Effector memory CD8-positive, alpha-beta T cell (primary cell): ENCODE measurements around the gene METTL23.
"Not testable (repeated sequence)": the region's sequence is repeated elsewhere in the genome, so short reads cannot be mapped to it uniquely, and the experiment has no call there.

Experiments used
- ATAC-seq: fragments of 150-1000 bp; cut with Tn5 transposase; replicated peaks from 2 replicates; pipeline ENCODE4 v1.10.0; 2021; ENCODE audit warnings: mild to moderate bottlenecking, moderate library complexity
- DNase-seq, 3 experiments: peaks; one replicate each; pipeline ENCODE4 v3.0.0; 2021
- H3K27ac Mint-ChIP-seq, 2 donors: one replicate each; pipeline ENCODE4 v1.8.0; 2022; ENCODE audit warnings: mild to moderate bottlenecking in 2 of 2, mixed read lengths in 2 of 2, moderate library complexity in 2 of 2
- H3K27me3 Mint-ChIP-seq, 2 donors: one replicate each; pipeline ENCODE4 v1.8.0; 2022; ENCODE audit warnings: mixed read lengths in 2 of 2
- H3K36me3 Mint-ChIP-seq: one replicate; pipeline ENCODE4 v1.8.0; 2022; ENCODE audit warnings: mild to moderate bottlenecking, moderate library complexity, mixed read lengths; ENCODE audit not compliant: insufficient read depth
- H3K4me1 Mint-ChIP-seq, 2 donors: one replicate each; pipeline ENCODE4 v1.8.0; 2022; ENCODE audit warnings: low read depth in 2 of 2, mixed read lengths in 2 of 2
- H3K4me3 Mint-ChIP-seq, 2 donors: one replicate each; pipeline ENCODE4 v1.8.0; 2022; ENCODE audit warnings: mild to moderate bottlenecking in 2 of 2, mixed read lengths in 2 of 2, moderate library complexity in 2 of 2
- H3K9me3 Mint-ChIP-seq, 2 donors: one replicate each; pipeline ENCODE4 v1.8.0; 2022; ENCODE audit warnings: mixed read lengths in 2 of 2

METTL23 gene

DNA sequence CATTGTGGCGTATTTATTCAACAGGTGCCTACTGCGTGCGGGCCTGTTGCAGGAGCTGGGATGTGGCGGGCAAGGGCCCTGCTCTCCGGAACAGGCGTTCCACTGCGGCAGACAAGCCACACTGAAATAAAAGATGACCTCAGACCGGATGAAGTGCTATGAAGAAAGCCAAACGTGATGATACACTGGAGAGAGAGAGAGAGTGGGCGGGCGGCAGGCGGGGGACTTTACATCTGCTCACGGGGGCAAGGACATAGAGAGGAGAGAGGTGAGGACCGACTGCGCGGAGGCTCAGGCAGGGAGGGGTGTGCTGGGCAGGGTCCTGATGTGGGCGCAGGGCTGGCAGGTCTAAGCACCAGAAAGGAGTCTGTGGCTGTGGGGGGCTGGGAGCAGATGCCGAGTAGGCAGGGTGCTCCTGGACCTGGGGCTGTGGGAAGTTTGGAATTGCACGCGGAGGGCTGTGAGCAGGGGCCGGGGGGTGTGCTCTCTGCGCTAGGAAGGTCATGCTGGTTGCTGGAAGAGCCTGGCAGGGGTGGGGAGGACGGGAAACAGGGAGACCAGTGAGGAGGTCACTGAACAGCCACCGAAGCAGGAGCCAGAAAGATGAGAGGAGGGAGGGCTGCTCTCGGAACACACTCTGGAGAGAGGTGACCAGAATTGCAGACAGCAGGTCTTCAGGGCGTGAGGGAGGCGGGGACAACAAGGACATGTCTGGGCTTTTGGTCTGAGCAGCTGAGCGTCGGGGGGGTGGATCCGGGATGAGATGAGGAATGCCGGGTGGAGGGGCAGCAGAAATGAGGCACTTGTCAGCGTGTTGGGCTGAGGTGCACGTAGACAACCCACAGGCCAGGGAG, 25.8 kb upstream of the METTL23 start:
- Mint-ChIP-seq H3K4me1 (peaks cover 25 to 27% of the 10 kb centered on the region in 2 donors), H3K9me3 (no peaks in the 10 kb centered on the region), H3K4me3 (peak overlapping the region; percentile 64 to 70), H3K27ac (peak overlapping the region; percentile 81 to 92), H3K27me3 (no peaks in the 10 kb centered on the region), H3K36me3 (no peaks in the 10 kb centered on the region)
- DNase-seq, result peak in 2 of 3 experiments; percentile 25 to 27
- peak; percentile 84 for ATAC-seq

GRCh38 chr17:76701471-76701967, 25.1 kb upstream of the METTL23 start:
- Mint-ChIP-seq H3K9me3 (no peaks in the 10 kb centered on the region), H3K27ac (peak overlapping the region in 1 of 2 donors; percentile 10), H3K4me3 (no peak overlapping the region), H3K4me1 (peaks cover 22 to 24% of the 10 kb centered on the region in 2 donors), H3K27me3 (no peaks in the 10 kb centered on the region), H3K36me3 (no peaks in the 10 kb centered on the region)
- DNase-seq, result no peak
- ATAC-seq, result no peak

- H3K4me1 Mint-ChIP-seq, result peaks cover 17 to 24% of the 10 kb centered on the region in 2 donors
- H3K4me3 Mint-ChIP-seq, result no peak overlapping the region
- no peaks in the 10 kb centered on the region for H3K9me3 Mint-ChIP-seq
- DNase-seq, result no peak
- H3K27me3 Mint-ChIP-seq, result no peaks in the 10 kb centered on the region
- ATAC-seq, result no peak
- H3K36me3 Mint-ChIP-seq, result no peaks in the 10 kb centered on the region
- H3K27ac Mint-ChIP-seq, result peak overlapping the region in 1 of 2 donors; percentile 10
These were observed 24.6 kb upstream of the METTL23 start for GRCh38 chr17:76702076-76702475.

GRCh38 chr17:76702941-76703637, 23.6 kb upstream of the METTL23 start:
- no peaks in the 10 kb centered on the region for H3K9me3 Mint-ChIP-seq
- DNase-seq, result no peak
- ATAC-seq, result no peak
- no peak overlapping the region for H3K27ac Mint-ChIP-seq
- no peaks in the 10 kb centered on the region for H3K36me3 Mint-ChIP-seq
- no peak overlapping the region for H3K4me3 Mint-ChIP-seq
- peaks cover 15 to 24% of the 10 kb centered on the region in 2 donors for H3K4me1 Mint-ChIP-seq
- no peaks in the 10 kb centered on the region for H3K27me3 Mint-ChIP-seq

- no peak overlapping the region for H3K4me3 Mint-ChIP-seq
- no peaks in the 10 kb centered on the region for H3K27me3 Mint-ChIP-seq
- H3K9me3 Mint-ChIP-seq, result no peaks in the 10 kb centered on the region
- peaks cover 4% of the 10 kb centered on the region for H3K36me3 Mint-ChIP-seq
- peaks cover 22 to 34% of the 10 kb centered on the region in 2 donors for H3K4me1 Mint-ChIP-seq
- DNase-seq (no peak), ATAC-seq (no peak)
- H3K27ac Mint-ChIP-seq, result no peak overlapping the region
These were observed 21.8 kb upstream of the METTL23 start for GRCh38 chr17:76704805-76705204.

GRCh38 chr17:76706817-76707216, 19.8 kb upstream of the METTL23 start:
- peaks cover 21 to 27% of the 10 kb centered on the region in 2 donors for H3K4me1 Mint-ChIP-seq
- no peak for ATAC-seq
- DNase-seq, result no peak
- peaks cover 10% of the 10 kb centered on the region for H3K36me3 Mint-ChIP-seq
- H3K9me3 Mint-ChIP-seq, result no peaks in the 10 kb centered on the region
- no peak overlapping the region for H3K27ac Mint-ChIP-seq
- H3K4me3 Mint-ChIP-seq, result no peak overlapping the region
- H3K27me3 Mint-ChIP-seq, result no peaks in the 10 kb centered on the region

DNA sequence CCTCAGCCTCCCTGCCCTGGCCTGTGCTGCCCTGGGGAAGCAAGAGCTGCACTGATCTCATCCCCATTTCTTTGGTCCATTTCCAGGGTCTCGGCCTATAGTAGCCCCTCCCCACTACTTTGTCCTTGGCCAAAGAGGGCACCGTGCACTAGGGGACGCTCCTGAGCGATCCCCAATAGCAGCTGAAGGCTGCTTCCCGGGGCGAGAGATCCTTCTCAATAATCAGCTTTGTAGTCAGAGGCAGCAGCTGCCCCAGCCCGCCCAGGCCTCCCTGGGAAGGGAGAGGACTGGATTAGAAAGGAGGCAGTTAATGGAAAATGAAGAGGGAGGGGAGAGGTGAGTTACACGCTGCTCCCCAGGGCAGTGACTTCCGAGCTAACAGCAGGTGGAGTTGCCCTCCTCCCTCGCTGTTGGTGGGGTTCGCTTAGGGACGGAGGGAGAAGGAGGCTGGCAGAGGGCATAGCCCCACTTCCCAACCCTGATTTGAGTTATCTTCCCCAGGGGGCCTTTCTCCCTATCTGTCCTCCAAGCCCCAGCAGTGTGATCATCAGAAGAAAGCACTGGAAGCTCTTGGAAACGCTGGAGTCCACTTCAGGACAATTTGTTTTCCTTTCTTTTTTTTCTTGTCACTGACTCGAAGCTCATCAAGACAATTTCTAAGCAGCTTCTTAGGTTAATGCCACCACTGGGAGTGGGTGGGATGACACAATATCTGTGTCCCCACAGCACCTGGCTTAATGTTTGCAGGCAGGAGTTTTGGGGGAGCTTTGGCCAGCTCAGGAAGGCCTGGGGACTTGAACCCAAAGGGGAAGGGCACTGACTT, 18.4 kb upstream of the METTL23 start:
- no peaks in the 10 kb centered on the region for H3K9me3 Mint-ChIP-seq
- H3K4me3 Mint-ChIP-seq, result peak overlapping the region in 1 of 2 donors; percentile 72
- peaks cover 21 to 27% of the 10 kb centered on the region in 2 donors for H3K4me1 Mint-ChIP-seq
- ATAC-seq (no peak), DNase-seq (no peak)
- no peaks in the 10 kb centered on the region for H3K27me3 Mint-ChIP-seq
- H3K36me3 Mint-ChIP-seq, result peaks cover 21% of the 10 kb centered on the region
- peak overlapping the region in 1 of 2 donors; percentile 8 for H3K27ac Mint-ChIP-seq

DNA sequence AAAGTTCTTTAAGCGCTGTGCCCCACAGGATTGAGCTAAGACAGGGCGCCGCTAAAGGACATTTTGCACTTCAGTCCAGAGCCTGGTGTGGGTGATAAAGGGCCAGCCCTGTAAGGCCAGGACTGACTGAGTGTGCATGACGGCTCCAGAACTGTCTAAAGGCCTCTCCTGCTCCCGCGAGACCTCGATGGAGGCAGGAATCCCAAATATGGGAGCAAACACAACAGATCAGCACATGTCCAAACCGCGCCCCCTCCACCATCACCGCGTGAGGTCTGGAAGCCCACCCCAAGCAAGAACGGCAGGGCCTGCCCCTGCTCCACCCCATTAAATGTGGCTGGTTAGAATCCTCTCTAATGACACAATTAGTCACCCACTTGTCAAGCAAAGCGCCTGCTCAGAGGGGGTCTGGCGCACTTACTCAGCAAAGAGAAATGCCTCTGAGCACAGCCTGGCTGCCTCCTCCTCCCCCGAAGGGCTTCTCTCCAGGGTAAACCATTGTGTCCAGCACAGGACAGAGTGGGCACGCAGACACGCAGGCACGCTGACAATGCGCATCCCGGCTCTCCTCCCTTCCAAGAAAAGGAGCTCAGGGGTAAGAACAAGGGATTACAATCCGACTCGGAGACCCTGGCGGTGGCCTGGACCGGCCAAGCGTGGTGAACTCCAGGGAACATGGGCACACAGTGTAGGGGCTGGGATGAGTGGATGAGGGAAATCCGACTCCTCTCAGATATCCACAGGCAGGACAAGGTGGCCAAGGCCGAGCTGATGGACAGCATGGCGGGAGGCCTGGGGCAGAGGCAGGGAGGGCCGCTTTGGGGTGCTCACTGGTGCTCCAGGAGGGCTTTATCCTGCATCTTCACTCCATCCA, 17.3 kb upstream of the METTL23 start:
- peaks cover 21% of the 10 kb centered on the region for H3K36me3 Mint-ChIP-seq
- DNase-seq (no peak), ATAC-seq (no peak)
- H3K4me3 Mint-ChIP-seq, result peak overlapping the region; percentile 72 to 73
- H3K4me1 Mint-ChIP-seq, result peaks cover 24 to 30% of the 10 kb centered on the region in 2 donors
- no peaks in the 10 kb centered on the region for H3K27me3 Mint-ChIP-seq
- peak overlapping the region; percentile 49 to 60 for H3K27ac Mint-ChIP-seq
- H3K9me3 Mint-ChIP-seq, result no peaks in the 10 kb centered on the region

GRCh38 chr17:76709951-76710862, 16.4 kb upstream of the METTL23 start:
- peak; percentile 13 for ATAC-seq
- Mint-ChIP-seq H3K36me3 (peaks cover 30% of the 10 kb centered on the region), H3K4me1 (peaks cover 30 to 37% of the 10 kb centered on the region in 2 donors), H3K27ac (peak overlapping the region; percentile 49 to 60), H3K4me3 (peak overlapping the region; percentile 72 to 73)
- H3K27me3 Mint-ChIP-seq, DNase-seq, H3K9me3 Mint-ChIP-seq: not testable (repeated sequence)

DNA sequence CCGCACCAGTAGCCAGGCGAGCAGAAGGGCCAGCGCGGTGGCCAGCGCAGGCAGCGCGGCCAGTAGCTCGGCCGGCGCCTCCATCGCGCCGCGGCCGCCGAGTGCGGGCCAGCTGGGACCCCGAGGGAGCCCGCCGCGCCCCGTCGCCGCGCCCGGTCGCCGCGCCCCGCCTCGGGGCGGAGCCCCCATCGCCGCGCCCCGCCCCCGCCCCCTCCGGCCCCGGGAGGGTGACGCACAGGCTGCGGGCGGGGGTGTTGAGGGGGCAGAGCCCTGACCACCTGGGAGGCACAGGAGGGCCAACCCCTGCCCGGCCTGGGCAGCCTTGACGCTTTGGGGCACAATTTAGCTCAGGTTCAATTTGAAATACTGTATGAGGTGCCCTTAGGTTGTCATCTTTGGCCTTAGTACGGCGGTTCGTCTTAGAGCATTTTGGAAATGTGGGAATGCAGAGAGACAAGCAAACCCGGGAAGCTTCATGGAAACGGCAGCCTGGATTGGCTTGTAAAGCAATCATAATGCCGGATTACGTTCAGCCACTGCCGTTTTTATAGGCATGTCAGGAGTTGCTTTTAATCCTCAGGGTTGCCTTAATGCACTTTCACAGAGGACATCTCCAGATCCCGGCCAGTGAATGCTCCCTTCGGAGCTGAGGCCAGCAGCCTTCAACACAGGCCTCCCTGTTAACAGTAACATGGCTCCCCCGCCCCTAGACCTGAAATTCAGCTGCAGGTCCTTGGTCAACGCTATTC, 15.6 kb upstream of the METTL23 start, which contains the start of gene MXRA7:
MXRA7 (minus strand) TSS at position 103 of the 749 bp plus-strand sequence; CDS start at position 84, 19 bp downstream.
- H3K4me3 Mint-ChIP-seq, result peak within 1 kb of the TSS; percentile 72 to 73
- no peaks in the 10 kb centered on the region for H3K27me3 Mint-ChIP-seq
- H3K9me3 Mint-ChIP-seq, result no peaks in the 10 kb centered on the region
- H3K27ac Mint-ChIP-seq, result peak within 1 kb of the TSS; percentile 60 to 78
- H3K4me1 Mint-ChIP-seq, result peaks cover 38 to 45% of the 10 kb centered on the region in 2 donors
- DNase-seq, result peak; percentile 49 to 53 (median 50)
- peaks cover 39% of the 10 kb centered on the region for H3K36me3 Mint-ChIP-seq
- ATAC-seq, result peak; percentile 62

DNA sequence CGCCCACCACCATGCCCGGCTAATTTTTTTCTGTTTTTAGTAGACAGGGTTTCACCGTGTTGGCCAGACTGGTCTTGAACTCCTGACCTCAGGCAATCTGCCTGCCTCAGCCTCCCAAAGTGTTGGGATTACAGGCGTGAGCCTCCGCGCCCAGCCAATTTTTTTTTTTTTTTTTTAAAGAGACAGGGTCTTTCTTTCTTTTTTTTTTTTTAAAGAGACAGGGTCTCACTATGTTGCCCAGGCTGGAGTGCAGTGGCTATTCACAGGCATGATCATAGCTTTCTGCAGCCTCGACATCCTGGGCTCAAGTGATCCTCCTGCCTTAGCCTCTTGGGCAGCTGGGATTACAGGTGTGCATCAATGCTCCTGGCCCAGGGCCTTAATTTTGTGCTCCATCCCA, 14.3 kb upstream of the METTL23 start:
- Mint-ChIP-seq H3K27ac (peak overlapping the region; percentile 46 to 49), H3K4me1 (peaks cover 43 to 52% of the 10 kb centered on the region in 2 donors), H3K36me3 (peaks cover 51% of the 10 kb centered on the region), H3K4me3 (peak overlapping the region in 1 of 2 donors; percentile 51)
- DNase-seq, ATAC-seq, H3K27me3 Mint-ChIP-seq, H3K9me3 Mint-ChIP-seq: not testable (repeated sequence)
